PC-3 (cell line): Measurements from ENCODE around the gene PARG. TPM values are rescaled to one million over a fixed set of nuclear protein-coding genes. Genes with fewer than 3 reads are reported as not detected.

Experiments used
- ATAC-seq: fragments of 200-7000 bp; cut with Tn5 transposase; 2 replicates; pipeline ENCODE4 v1.9.1; 2020; ENCODE audit warnings: mild to moderate bottlenecking, moderate library complexity
- BruUV-seq: library from RNA; stranded (reverse); fragments of 400-500 nt; replicated peaks from 2 replicates; lab custom pipeline; 2021; lab: Mats Ljungman, UMichigan
- CTCF ChIA-PET: fragments of 300-600 bp; sonication (Branson Sonifier 250); formaldehyde crosslinking; loops from one replicate; lab custom pipeline; 2022; ENCODE audit warnings: antibody characterized with exemption; lab: Charles Lee
- POLR2A ChIA-PET: fragments of 300-600 bp; sonication (Branson Sonifier 250); formaldehyde crosslinking; loops from one replicate; lab custom pipeline; 2022; ENCODE audit warnings: antibody characterized with exemption; ENCODE audit not compliant: unreplicated experiment; lab: Charles Lee
- DNase-seq: peaks from one replicate; pipeline ENCODE4 v3.0.0-alpha.2; 2015
- H2AFZ ChIP-seq: fragments of 300-600 bp; sonication (generic); 2 replicates; pipeline ENCODE4 v1.6.0; 2016; ENCODE audit warnings: antibody characterized with exemption, low read length
- H3F3A ChIP-seq: fragments of 300-600 bp; sonication (generic); one replicate; pipeline ENCODE4 v1.6.0; 2017; ENCODE audit warnings: antibody characterized with exemption, low read length, control low read depth, mild to moderate bottlenecking; ENCODE audit not compliant: unreplicated experiment
- H3K27ac ChIP-seq: fragments of 300-600 bp; sonication (generic); 2 replicates; pipeline ENCODE4 v1.5.1; 2016; ENCODE audit warnings: mild to moderate bottlenecking, low read length
- H3K27me3 ChIP-seq: fragments of 300-600 bp; sonication (generic); 2 replicates; pipeline ENCODE4 v1.6.1; 2016; ENCODE audit warnings: low read length, mixed read lengths
- H3K36me3 ChIP-seq: fragments of 300-600 bp; sonication (generic); 2 replicates; pipeline ENCODE4 v1.6.1; 2016; ENCODE audit warnings: low read depth, mixed run types, low read length, mixed read lengths
- H3K4me1 ChIP-seq: fragments of 300-600 bp; sonication (generic); 2 replicates; pipeline ENCODE4 v1.5.1; 2016; ENCODE audit warnings: low read length; ENCODE audit not compliant: insufficient read depth
- H3K4me2 ChIP-seq: fragments of 300-600 bp; sonication (generic); 2 replicates; pipeline ENCODE4 v1.6.0; 2016; ENCODE audit warnings: low read length
- H3K4me3 ChIP-seq: fragments of 300-600 bp; sonication (generic); 2 replicates; pipeline ENCODE4 v1.5.1; 2016; ENCODE audit warnings: mild to moderate bottlenecking, low read length, mixed read lengths
- H3K79me2 ChIP-seq: fragments of 300-600 bp; sonication (generic); 2 replicates; pipeline ENCODE4 v1.6.1; 2017; ENCODE audit warnings: low read length, mixed read lengths
- H3K9ac ChIP-seq: fragments of 300-600 bp; sonication (generic); 2 replicates; pipeline ENCODE4 v1.6.0; 2016; ENCODE audit warnings: mild to moderate bottlenecking, low read length
- H3K9me2 ChIP-seq: fragments of 300-600 bp; sonication (generic); replicated peaks from 2 replicates; pipeline ENCODE4 v1.6.1; 2016; ENCODE audit warnings: mixed run types, low read length, mixed read lengths
- H3K9me3 ChIP-seq: fragments of 300-600 bp; sonication (generic); 2 replicates; pipeline ENCODE4 v1.6.1; 2016; ENCODE audit warnings: low read length, mixed read lengths
- H4K20me1 ChIP-seq: fragments of 300-600 bp; sonication (generic); 2 replicates; pipeline ENCODE4 v1.6.1; 2016; ENCODE audit warnings: low read length, mixed read lengths
- EZH2 ChIP-seq: fragments of 300-600 bp; sonication (generic); IDR thresholded peaks from one replicate; pipeline ENCODE4 v1.6.1; 2017; ENCODE audit warnings: antibody characterized with exemption, mild to moderate bottlenecking, low read length; ENCODE audit not compliant: unreplicated experiment
- EZH2phosphoT487 ChIP-seq: fragments of 300-600 bp; sonication (generic); IDR thresholded peaks from 2 replicates; pipeline ENCODE4 v1.6.1; 2018; ENCODE audit warnings: mild to moderate bottlenecking, antibody characterized with exemption, low read length, borderline replicate concordance
- intact Hi-C: fragments of 100-400 bp; cut with micrococcal nuclease; formaldehyde crosslinking; loops from 2 replicates; pipeline ENCODE4 v1.9.0; 2023
- total RNA-seq: library from RNA; depleted of rRNA; stranded (reverse); fragments of >200 nt; gene quantifications from 2 replicates; pipeline ENCODE4 v1.2.3, GENCODE V29; 2014
- TF ChIP-seq, protein P1 (sequence below): fragments of 300-600 bp; sonication (generic); conservative IDR thresholded peaks from 2 replicates; pipeline ENCODE4 v1.5.1; 2017; ENCODE audit warnings: antibody characterized with exemption, low read depth, mild to moderate bottlenecking, low read length

Gene PARG
- total RNA-seq, 1 experiment from 2014 or later, result 85.4 TPM

- Histone ChIP-seq H3K4me2 (no peak overlapping the region), H3K27me3 (no peaks in the 10 kb centered on the region), H3F3A (no peaks in the 10 kb centered on the region), H3K4me3 (no peak overlapping the region), H3K36me3 (peaks cover 42% of the 10 kb centered on the region; the same call in 1 of the 2 replicates), H3K9me3 (no peaks in the 10 kb centered on the region), H3K79me2 (no peaks in the 10 kb centered on the region), H4K20me1 (no peaks in the 10 kb centered on the region), H3K4me1 (no peaks in the 10 kb centered on the region), H3K9me2 (no peaks in the 10 kb centered on the region), H3K27ac (no peak overlapping the region), H2AFZ (no peak overlapping the region), H3K9ac (no peak overlapping the region)
- POLR2A ChIA-PET, result no interaction called here
- DNase-seq (no peak), ATAC-seq (no peak)
- intact Hi-C loops, result no loop called here
- TF ChIP-seq, protein P1, sequence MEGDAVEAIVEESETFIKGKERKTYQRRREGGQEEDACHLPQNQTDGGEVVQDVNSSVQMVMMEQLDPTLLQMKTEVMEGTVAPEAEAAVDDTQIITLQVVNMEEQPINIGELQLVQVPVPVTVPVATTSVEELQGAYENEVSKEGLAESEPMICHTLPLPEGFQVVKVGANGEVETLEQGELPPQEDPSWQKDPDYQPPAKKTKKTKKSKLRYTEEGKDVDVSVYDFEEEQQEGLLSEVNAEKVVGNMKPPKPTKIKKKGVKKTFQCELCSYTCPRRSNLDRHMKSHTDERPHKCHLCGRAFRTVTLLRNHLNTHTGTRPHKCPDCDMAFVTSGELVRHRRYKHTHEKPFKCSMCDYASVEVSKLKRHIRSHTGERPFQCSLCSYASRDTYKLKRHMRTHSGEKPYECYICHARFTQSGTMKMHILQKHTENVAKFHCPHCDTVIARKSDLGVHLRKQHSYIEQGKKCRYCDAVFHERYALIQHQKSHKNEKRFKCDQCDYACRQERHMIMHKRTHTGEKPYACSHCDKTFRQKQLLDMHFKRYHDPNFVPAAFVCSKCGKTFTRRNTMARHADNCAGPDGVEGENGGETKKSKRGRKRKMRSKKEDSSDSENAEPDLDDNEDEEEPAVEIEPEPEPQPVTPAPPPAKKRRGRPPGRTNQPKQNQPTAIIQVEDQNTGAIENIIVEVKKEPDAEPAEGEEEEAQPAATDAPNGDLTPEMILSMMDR, result no peak
- TF ChIP-seq EZH2phosphoT487, result no peak
- no peak for TF ChIP-seq EZH2
- no TSS peak for BruUV-seq
- CTCF ChIA-PET, result no interaction called here
Observed at GRCh38 chr10:49833168-49833567, 108.7 kb downstream of the PARG start.

GRCh38 chr10:49831352-49832035 lies 110.3 kb downstream of the PARG start:
- Histone ChIP-seq H3K4me1 (no peaks in the 10 kb centered on the region), H3K9ac (no peak overlapping the region), H3K27ac (no peak overlapping the region), H3K9me3 (no peaks in the 10 kb centered on the region), H3F3A (no peaks in the 10 kb centered on the region), H2AFZ (no peak overlapping the region), H3K9me2 (no peaks in the 10 kb centered on the region), H3K4me3 (no peak overlapping the region), H3K4me2 (no peak overlapping the region), H3K79me2 (no peaks in the 10 kb centered on the region), H3K36me3 (peaks cover 37% of the 10 kb centered on the region; the same call in 1 of the 2 replicates), H4K20me1 (no peaks in the 10 kb centered on the region), H3K27me3 (no peaks in the 10 kb centered on the region)
- BruUV-seq, result no TSS peak
- POLR2A ChIA-PET, result interaction anchor here (0.6 kb wide), 1 partner anchor 214 kb away, joined by 6 read pairs; no protein-coding TSS in a partner anchor
- no peak; the same call in 1 of the 2 replicates for ATAC-seq
- intact Hi-C loops, result no loop called here
- TF ChIP-seq EZH2 (no peak), EZH2phosphoT487 (no peak)
- TF ChIP-seq, protein P1, result no peak
- CTCF ChIA-PET, result no interaction called here
- no peak for DNase-seq

DNA sequence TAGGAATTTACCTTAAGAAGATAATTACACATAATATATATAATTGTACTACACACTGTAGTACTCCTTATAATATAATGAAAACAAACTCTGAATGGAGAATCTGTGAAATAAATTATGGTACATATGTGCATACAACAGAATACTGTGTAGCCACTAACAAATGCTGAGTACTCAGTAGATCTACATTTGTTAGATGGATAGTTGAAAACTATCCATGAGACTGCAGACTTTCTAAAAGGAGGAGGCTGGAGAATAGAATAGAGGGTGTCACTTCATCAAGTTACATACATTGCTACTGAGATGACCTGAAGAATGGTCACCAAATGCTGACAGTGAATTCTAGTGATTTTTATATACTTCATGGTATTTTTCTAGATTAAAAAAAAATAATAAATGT lies 111.0 kb downstream of the PARG start:
- Histone ChIP-seq H3K4me1 (no peaks in the 10 kb centered on the region), H3K9me3 (no peaks in the 10 kb centered on the region), H3K4me3 (no peak overlapping the region), H3K36me3 (peaks cover 35% of the 10 kb centered on the region; the same call in 1 of the 2 replicates), H3K9ac (no peak overlapping the region), H3K27me3 (no peaks in the 10 kb centered on the region), H3K4me2 (no peak overlapping the region), H2AFZ (no peak overlapping the region), H3K27ac (no peak overlapping the region), H3K79me2 (no peaks in the 10 kb centered on the region), H4K20me1 (no peaks in the 10 kb centered on the region), H3K9me2 (no peaks in the 10 kb centered on the region), H3F3A (no peaks in the 10 kb centered on the region)
- BruUV-seq, result no TSS peak
- POLR2A ChIA-PET, result no interaction called here
- CTCF ChIA-PET, result no interaction called here
- intact Hi-C loops, result no loop called here
- DNase-seq (no peak), ATAC-seq (no peak)
- TF ChIP-seq, protein P1, result no peak
- TF ChIP-seq EZH2phosphoT487 (no peak), EZH2 (no peak)
